ENCODE results near the gene GDPD4.

Gene GDPD4

DNA sequence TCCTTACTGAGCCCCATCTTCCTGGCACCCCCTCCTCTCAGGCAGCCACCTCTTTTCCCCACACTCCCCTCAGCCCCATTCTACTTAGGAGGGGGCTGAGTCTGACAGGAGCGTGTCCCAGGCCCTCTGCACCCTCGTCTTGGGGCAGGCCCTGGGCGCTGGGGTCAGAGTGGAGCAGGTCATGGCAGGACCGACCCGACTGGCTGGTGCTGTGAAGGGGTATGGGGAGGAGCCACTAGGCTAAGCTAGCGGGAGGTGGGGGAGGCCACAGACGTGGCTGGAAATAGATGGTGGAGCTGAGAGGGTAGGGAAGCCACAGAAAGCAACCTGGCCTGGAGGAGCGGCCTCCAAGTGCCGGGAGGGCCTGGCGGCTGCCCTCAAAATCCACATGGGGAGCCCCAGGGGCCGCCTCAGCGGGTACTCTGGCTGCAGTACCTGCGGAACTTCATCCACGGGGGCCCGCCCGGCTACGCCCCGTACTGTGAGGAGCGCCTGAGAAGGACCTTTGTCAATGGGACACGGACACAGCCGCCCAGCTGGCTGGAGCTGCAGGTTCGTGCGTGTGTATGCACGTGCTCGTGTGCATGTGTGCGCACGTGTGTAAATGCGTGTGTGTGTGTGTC lies 111.8 kb downstream of the GDPD4 start:
- no peak for DNase-seq

- no peak for DNase-seq
Measured at GRCh38 chr11:77188633-77189491, 112.6 kb downstream of the GDPD4 start.

- DNase-seq: peak; percentile 87 to 93 (median 90)
Measured at GRCh38 chr11:77187776-77188632, 113.5 kb downstream of the GDPD4 start.

DNA sequence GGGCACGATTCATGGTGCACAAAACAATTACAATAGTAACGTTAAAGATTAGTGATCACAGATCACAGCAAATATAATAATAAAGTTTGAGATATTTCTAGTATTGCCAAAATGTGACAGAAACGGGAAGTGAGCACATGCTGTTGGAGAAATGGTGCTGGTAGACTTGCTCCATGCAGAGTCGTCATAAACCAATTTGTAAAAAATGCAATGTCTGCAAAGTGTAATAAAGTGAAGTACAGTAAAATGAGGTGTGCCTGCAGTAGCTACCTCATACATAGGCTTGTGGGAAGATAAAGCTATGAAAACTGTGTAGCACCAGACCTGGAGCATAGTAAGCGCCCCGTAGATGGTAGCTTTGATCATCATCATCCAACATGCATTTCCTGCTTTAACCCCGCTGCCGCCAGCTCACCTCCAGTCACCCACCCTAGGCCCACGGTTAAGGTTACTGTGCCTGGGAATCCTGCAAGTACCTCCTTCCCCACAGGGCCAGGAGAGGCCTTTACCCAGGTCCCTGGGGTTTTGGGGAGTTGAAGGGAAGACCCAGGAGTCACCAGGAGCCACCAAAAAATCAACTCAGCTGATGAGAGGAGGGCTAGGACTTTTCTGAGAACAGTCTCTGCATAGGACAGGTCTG lies 114.3 kb downstream of the GDPD4 start:
- DNase-seq: peak in 3 of 4 experiments; percentile 15 to 40 (median 32)

- DNase-seq: no peak
Measured at GRCh38 chr11:77186302-77186701, 115.2 kb downstream of the GDPD4 start.

DNA sequence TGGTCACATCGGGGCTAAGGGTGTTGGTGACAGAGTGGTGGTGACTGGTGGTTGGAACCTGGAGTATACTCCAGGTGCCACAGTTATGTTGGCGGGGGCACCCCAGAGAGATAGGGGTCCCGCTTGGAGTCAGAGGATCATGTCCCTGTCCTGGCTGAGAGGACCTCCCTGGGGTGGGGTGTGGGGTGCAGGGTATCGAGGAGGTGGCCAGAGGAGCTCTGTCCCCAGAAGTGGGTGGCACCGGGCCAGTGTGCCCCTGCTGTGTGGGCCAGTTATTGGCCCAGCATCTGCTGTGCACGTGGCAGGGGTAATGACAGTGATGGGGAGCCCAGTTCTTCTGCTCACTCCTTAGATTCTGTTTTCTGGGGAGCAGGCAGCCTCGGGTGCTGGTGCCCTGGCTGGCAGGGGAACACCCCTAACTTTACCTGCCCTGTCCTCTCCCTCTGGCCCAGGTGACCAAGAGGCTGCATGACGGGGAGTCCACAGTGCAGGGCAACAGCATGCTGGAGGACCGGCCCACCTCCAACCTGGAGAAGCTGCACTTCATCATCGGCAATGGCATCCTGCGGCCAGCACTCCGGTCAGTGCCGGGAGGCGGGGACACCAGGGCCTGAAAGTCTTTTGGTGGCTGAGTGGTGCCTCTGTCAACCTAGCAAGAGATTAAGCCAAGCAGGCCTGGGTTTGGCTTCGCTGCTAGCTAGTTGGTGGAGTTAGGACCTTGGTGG lies 117.2 kb downstream of the GDPD4 start:
- DNase-seq: no peak

DNA sequence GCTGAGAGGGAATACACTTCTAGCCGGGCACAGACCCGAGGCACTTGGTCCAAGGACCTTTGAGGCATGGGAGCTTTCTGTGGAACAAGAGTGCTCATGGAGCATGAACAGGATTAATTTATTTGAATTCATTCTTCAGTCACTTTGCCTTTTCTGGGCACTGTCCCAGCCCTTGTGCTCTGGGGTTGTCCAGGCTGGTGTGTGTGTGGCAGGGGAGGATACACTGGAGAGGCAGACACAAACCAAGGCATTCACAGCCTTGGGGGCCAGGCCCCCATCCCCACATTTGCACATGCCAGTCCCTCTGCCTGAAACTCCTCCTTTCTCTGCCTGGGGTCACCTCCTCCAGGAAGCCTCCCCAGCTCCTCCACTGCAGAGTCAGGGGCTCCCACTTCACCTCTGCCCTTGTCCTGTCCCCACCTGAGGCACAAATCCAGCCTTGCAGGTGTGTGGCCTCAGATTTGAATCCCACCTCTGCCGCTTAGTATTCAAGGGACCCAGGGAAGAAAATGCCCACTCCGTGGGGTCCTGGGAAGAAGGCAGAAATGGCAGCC lies 118.0 kb downstream of the GDPD4 start:
- no peak for DNase-seq

- DNase-seq: no peak
Measured at GRCh38 chr11:77182542-77183430, 118.7 kb downstream of the GDPD4 start.

DNA sequence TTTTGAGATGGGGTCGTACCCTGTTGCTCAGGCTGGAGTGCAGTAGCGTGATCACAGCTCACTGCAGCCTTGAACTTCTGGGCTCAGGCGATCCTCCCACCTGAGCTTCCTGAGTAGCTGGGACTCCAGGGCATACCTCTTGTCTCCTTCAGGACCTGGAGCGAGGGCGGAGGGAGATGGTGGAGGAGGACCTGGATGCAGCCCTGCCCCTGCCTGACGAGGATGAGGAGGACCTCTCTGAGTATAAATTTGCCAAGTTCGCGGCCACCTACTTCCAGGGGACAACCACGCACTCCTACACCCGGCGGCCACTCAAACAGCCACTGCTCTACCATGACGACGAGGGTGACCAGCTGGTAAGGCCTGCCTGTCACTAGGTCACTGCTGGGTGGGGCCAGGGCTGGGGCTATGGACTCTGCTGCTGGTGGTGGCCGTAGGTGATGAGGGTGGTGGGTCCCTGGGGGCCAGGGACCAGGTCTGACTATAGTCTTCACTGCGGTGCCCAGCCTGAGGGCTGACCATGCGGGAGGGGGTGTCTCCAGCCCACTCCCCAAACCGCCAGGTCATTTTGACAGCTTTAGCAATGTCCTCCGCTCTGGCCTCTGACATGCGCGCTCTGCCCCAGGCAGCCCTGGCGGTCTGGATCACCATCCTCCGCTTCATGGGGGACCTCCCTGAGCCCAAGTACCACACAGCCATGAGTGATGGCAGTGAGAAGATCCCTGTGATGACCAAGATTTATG lies 119.5 kb downstream of the GDPD4 start:
- DNase-seq: no peak

DNA sequence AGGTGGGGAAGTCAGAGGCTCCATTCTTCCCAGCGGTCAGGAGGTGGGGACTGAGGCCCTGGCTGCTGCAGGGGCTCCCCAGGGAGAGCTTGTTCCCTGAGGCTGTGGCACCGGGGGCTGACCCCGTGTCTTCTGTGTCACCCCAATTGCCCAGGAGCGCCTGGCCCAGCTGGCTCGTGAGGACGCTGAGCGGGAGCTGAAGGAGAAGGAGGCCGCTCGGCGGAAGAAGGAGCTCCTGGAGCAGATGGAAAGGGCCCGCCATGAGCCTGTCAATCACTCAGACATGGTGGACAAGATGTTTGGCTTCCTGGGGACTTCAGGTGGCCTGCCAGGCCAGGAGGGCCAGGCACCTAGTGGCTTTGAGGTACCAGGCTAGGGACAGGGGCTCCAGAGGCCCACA lies 120.3 kb downstream of the GDPD4 start:
- no peak for DNase-seq

- no peak for DNase-seq
Measured at GRCh38 chr11:77180346-77180745, 121.1 kb downstream of the GDPD4 start.

DNA sequence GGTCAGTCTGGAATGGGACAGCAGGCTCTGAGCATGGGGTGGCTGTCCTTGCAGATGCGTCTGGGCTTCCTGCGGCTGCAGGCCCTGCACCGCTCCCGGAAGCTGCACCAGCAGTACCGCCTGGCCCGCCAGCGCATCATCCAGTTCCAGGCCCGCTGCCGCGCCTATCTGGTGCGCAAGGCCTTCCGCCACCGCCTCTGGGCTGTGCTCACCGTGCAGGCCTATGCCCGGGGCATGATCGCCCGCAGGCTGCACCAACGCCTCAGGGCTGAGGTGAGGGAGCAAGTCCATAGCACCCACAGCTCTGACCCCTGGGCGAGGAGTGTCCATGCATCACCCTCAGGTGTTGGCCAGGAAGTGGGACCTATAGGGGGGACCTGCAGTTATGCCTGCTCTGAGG lies 121.8 kb downstream of the GDPD4 start:
- no peak for DNase-seq

- DNase-seq: no peak
Measured at GRCh38 chr11:77179048-77179447, 122.4 kb downstream of the GDPD4 start.

DNA sequence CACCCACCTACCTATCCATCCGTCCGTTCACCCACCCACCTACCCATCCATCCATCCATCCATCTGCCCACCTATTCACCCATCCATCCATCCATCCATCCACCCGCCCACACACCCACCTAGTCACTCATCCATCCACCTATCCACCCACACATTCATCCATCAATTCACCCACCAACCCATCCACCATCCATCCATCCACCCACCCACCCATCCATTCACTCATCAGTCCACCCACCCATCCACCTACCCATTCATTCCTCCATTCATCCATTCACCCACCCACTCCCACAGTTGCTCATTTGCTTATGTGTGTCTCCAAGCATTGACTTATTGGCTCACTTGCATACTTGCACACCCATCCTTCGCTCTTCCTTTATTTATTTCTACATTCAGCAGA lies 123.3 kb downstream of the GDPD4 start:
- DNase-seq: no peak

DNA sequence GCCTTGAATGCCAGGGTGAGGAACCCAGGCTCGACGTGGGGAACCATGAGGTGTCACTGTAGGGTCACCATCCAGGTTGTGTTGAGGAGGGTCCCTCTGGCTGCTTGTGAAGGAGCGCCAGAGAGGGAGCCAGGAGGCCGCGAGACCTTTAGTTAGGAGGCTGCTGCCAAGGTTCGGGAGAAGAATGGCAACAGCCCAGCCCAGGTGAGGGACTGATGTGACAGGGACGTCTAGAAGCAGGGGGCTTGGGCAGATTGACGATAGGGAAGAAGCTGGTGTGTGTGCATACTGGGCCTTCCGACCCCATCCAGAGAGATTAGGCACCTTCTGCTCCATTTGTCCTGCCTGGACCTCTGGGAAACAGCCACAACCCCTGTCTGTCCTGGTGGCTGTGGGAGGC lies 124.5 kb downstream of the GDPD4 start:
- no peak for DNase-seq

- DNase-seq: peak; percentile 87 to 92 (median 91)
Measured at GRCh38 chr11:77175869-77176539, 125.5 kb downstream of the GDPD4 start.

GRCh38 chr11:77175021-77175842 lies 126.3 kb downstream of the GDPD4 start:
- DNase-seq: peak; percentile 80 to 92 (median 89)

- no peak for DNase-seq
Measured at GRCh38 chr11:77174559-77174958, 126.9 kb downstream of the GDPD4 start.
